ENCODE results near the gene PRRX2. TPM values are rescaled to one million over a fixed set of nuclear protein-coding genes. Genes with fewer than 3 reads are reported as not detected.
"Not testable (repeated sequence)": the region's sequence is repeated elsewhere in the genome, so short reads cannot be mapped to it uniquely, and the experiment has no call there.

Gene PRRX2
- polyA plus RNA-seq, 1 donor from 2014 or later = not detected

GRCh38 chr9:129761293-129761900 lies 96.0 kb downstream of the PRRX2 start:
- Mint-ChIP-seq H3K27ac (no peak overlapping the region), H3K4me1 (peaks cover 7 to 12% (median 9%) of the 10 kb centered on the region in 3 donors), H3K4me3 (no peak overlapping the region), H3K36me3 (no peaks in the 10 kb centered on the region), H3K9me3 (no peaks in the 10 kb centered on the region), H3K27me3 (peaks cover 10% of the 10 kb centered on the region)

DNA sequence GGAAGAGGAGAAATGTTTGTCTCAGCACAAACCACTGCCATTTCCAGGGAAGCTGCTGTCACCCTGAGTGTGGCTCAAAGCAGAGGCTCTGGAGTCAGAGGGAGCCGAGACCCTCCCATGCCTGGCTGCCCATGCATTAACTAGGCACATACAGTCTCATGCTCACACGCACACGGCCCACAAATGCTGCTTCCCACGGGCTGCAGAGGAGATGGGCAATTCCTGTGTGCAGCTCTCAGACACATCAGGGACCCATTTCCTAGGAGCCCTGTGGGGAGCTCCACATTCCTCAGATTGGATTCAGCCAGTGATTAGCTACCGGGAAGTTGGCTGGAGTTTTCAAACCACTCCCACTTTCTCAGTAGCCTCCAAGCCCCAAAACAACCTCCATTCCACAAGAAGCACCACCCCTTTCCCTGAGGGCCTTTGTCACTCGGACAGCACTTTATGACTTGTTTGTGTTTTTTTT lies 96.5 kb downstream of the PRRX2 start:
- Mint-ChIP-seq H3K4me3 (no peak overlapping the region), H3K4me1 (peaks cover 7 to 10% (median 9%) of the 10 kb centered on the region in 3 donors)

DNA sequence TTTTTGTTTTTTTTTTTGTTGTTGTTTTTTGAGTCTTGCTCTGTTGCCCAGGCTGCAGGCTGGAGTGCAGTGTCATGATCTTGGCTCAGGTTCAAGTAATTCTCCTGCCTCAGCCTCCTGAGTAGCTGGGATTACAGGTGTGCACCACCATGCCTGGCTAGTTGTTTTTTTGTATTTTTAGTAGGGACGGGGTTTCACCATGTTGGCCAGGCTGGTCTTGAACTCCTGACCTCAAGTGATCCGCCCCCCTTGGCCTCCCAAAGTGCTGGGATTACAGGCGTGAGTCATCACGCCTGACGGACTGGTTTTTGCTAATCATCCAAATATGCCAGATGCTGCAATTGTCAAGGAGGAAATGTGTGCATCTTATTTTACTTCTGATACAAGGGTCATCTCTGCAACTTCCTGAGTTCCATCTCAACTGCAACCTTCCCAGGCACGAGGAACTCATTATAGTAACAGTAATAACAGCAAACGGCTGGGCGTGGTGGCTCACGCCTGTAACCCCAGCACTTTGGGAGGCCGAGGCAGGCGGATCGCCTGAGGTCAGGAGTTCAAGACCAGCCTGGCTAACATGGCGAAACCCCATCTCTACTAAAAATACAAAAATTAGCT lies 97.0 kb downstream of the PRRX2 start:
- H3K9me3 Mint-ChIP-seq, H3K27me3 Mint-ChIP-seq, H3K4me1 Mint-ChIP-seq, H3K36me3 Mint-ChIP-seq, H3K27ac Mint-ChIP-seq, H3K4me3 Mint-ChIP-seq: not testable (repeated sequence)

More for the DNA sequence above, 96.5 kb downstream of the PRRX2 start:
- no peak overlapping the region for H3K27ac Mint-ChIP-seq
- no peaks in the 10 kb centered on the region for H3K36me3 Mint-ChIP-seq
- H3K27me3 Mint-ChIP-seq = peaks cover 9% of the 10 kb centered on the region
- no peaks in the 10 kb centered on the region for H3K9me3 Mint-ChIP-seq

DNA sequence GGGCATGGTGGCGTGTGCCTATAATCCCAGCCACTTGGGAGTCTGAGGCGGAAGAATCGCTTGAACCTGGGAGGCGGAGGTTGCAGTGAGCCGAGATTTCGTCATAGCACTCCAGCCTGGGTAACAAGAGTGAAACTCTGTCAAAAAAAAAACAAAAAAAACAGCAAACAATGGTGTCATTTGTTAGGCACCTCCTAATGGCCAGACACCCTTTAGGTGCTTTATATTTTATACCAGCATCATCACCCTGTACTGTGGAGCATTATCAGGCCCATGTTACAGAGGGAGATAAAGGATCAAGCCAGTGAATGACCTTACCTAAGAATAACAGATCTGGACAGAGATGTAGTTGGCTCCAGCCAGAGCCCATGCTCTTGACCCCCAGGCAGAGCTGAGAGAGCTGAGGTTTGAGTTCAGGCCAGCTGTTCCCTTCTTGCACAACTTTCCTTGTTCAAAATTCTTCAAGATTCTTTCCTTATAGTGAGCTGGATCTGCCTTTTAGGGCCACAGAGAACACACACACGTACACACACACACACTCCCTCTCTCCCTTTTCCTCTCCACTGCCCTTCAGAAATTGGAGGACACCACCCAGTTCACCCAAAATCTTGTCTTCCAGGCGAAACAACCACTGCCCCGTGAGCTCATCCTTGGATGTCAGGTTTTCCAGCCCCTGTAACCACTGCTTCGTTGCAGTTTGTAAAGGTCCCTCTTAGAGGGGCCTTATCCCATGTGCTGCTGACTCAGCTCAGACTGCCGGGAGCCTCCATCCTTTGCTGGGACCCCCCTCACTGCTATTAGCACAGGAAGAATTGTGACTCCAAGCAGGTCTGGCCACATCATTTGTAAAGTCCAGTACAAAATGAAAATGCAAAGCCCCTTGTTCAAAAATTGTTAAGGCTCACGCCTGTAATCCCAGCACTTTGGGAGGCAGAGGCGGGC lies 97.8 kb downstream of the PRRX2 start:
- Mint-ChIP-seq H3K4me1 (peaks cover 0 to under 1% (median under 1%) of the 10 kb centered on the region in 3 donors), H3K36me3 (peaks cover 1% of the 10 kb centered on the region), H3K4me3 (no peak overlapping the region), H3K27me3 (peaks cover 8% of the 10 kb centered on the region), H3K9me3 (no peaks in the 10 kb centered on the region), H3K27ac (no peak overlapping the region)

DNA sequence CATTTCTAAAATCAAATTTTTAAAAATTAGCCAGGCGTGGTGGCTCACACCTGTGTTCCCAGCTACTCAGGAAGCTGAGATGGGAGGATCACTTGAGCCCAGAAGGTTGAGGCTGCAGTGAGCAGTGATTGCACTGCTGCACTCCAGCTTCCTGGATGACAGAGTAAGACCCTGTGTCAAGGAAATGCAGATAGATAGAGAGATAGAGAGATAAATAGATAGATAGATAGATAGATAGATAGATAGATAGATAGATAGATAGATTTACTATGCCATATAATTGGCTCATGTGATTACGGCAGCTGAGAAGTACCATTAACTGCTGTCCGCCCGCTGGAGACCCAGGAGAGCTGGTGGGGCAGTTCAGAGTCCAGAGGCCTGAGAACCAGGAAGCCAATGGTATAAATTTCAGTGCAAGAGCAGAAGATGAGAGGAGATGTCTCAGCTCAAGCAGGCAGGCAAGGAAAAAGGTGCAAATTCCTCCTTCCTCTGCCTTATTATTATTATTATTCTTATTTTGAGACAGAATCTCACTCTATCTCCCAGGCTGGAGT lies 100.4 kb downstream of the PRRX2 start:
- peaks cover 8% of the 10 kb centered on the region for H3K27me3 Mint-ChIP-seq
- no peak overlapping the region for H3K4me3 Mint-ChIP-seq
- peaks cover 1% of the 10 kb centered on the region for H3K36me3 Mint-ChIP-seq
- no peak overlapping the region for H3K27ac Mint-ChIP-seq
- no peaks in the 10 kb centered on the region for H3K9me3 Mint-ChIP-seq
- no peaks in the 10 kb centered on the region for H3K4me1 Mint-ChIP-seq

- H3K9me3 Mint-ChIP-seq = no peaks in the 10 kb centered on the region
- peaks cover 6% of the 10 kb centered on the region for H3K27me3 Mint-ChIP-seq
- H3K4me3 Mint-ChIP-seq = no peak overlapping the region
- peaks cover 1% of the 10 kb centered on the region for H3K36me3 Mint-ChIP-seq
- no peak overlapping the region for H3K27ac Mint-ChIP-seq
- H3K4me1 Mint-ChIP-seq = no peaks in the 10 kb centered on the region
Measured at GRCh38 chr9:129768486-129768885, 103.0 kb downstream of the PRRX2 start.

GRCh38 chr9:129769669-129770068 lies 104.2 kb downstream of the PRRX2 start:
- no peaks in the 10 kb centered on the region for H3K4me1 Mint-ChIP-seq
- peaks cover 6% of the 10 kb centered on the region for H3K27me3 Mint-ChIP-seq
- H3K4me3 Mint-ChIP-seq = no peak overlapping the region
- H3K9me3 Mint-ChIP-seq = no peaks in the 10 kb centered on the region
- H3K36me3 Mint-ChIP-seq = peaks cover 1% of the 10 kb centered on the region
- H3K27ac Mint-ChIP-seq = no peak overlapping the region

DNA sequence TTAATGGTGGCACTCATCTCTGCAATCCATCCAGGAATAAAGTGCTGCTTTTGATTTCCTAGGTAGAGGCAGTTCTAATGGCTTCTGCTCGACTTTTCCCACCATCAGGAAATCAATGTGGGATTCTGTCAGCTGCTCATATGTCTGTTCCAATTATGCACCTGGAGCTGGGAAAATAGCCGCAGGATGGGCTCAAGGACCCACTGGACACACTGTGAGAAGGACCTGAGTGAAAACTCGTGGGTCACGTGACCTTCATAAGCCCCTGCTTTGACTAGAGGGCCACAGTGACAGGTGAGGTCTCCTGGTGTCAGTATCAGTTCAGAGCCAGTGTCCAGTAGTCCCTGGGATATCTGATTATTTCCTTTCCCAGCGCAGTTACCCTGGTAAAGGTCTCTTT lies 105.3 kb downstream of the PRRX2 start:
- peaks cover 10% of the 10 kb centered on the region for H3K27me3 Mint-ChIP-seq
- no peaks in the 10 kb centered on the region for H3K9me3 Mint-ChIP-seq
- H3K4me3 Mint-ChIP-seq = no peak overlapping the region
- peak overlapping the region in 1 of 3 donors; percentile 75 for H3K27ac Mint-ChIP-seq
- H3K4me1 Mint-ChIP-seq = no peaks in the 10 kb centered on the region
- peaks cover 1% of the 10 kb centered on the region for H3K36me3 Mint-ChIP-seq

Other genes with a start within 250 kb of the PRRX2 start
- gene C9orf50, start 44.5 kb upstream of the PRRX2 start, polyA plus RNA-seq = not detected
- gene NTMT1, start 39.5 kb upstream of the PRRX2 start, polyA plus RNA-seq = 55.4 TPM
- 27.2 TPM for gene ASB6, start 23.5 kb upstream of the PRRX2 start, polyA plus RNA-seq
- not detected for gene PTGES, start 87.4 kb downstream of the PRRX2 start, polyA plus RNA-seq
- 20.8 TPM for gene TOR1B, start 137.5 kb downstream of the PRRX2 start, polyA plus RNA-seq
- 56.8 TPM for gene TOR1A, start 158.5 kb downstream of the PRRX2 start, polyA plus RNA-seq
- 119 TPM for gene C9orf78, start 169.6 kb downstream of the PRRX2 start, polyA plus RNA-seq
- 24.5 TPM for gene USP20, start 169.8 kb downstream of the PRRX2 start, polyA plus RNA-seq